ENCODE results near the gene PAWR. TPM values are rescaled to one million over a fixed set of nuclear protein-coding genes. Genes with fewer than 3 reads are reported as not detected.
A peak's percentile ranks its signal among the peaks of the same experiment; 100 is the strongest.
"Not testable (repeated sequence)": the region's sequence is repeated elsewhere in the genome, so short reads cannot be mapped to it uniquely, and the experiment has no call there.

The PAWR gene
- total RNA-seq, 4 donors from 2014 or later, result 44.3 to 67.3 (median 48.5) TPM

GRCh38 chr12:79687711-79688260, 3.0 kb downstream of the PAWR start:
- peak overlapping the region in 3 of 4 donors; percentile 76 to 96 (median 93) for H3K4me3 ChIP-seq
- no peak for DNase-seq
- TF ChIP-seq, protein P1, sequence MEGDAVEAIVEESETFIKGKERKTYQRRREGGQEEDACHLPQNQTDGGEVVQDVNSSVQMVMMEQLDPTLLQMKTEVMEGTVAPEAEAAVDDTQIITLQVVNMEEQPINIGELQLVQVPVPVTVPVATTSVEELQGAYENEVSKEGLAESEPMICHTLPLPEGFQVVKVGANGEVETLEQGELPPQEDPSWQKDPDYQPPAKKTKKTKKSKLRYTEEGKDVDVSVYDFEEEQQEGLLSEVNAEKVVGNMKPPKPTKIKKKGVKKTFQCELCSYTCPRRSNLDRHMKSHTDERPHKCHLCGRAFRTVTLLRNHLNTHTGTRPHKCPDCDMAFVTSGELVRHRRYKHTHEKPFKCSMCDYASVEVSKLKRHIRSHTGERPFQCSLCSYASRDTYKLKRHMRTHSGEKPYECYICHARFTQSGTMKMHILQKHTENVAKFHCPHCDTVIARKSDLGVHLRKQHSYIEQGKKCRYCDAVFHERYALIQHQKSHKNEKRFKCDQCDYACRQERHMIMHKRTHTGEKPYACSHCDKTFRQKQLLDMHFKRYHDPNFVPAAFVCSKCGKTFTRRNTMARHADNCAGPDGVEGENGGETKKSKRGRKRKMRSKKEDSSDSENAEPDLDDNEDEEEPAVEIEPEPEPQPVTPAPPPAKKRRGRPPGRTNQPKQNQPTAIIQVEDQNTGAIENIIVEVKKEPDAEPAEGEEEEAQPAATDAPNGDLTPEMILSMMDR (IDR thresholded peaks at IDR 0.05), result no peak
- TF ChIP-seq POLR2A (IDR thresholded peaks at IDR 0.05), result no peak
- no peaks in the 10 kb centered on the region for H3K9me3 ChIP-seq
- H3K4me1 ChIP-seq, result peaks cover 5 to 84% (median 8%) of the 10 kb centered on the region in 3 donors
- H3K27ac ChIP-seq, result peak overlapping the region in 2 of 4 donors; percentile 96 to 97
- intact Hi-C loops (cut with DNase I), result no loop called here
- H3K36me3 ChIP-seq, result no peaks in the 10 kb centered on the region
- WGBS, 2 donors, result 22 to 31% methylated on average over 3 of the region's 3 CpGs
- peaks cover 0 to 17% (median 0%) of the 10 kb centered on the region in 4 donors for H3K27me3 ChIP-seq

DNA sequence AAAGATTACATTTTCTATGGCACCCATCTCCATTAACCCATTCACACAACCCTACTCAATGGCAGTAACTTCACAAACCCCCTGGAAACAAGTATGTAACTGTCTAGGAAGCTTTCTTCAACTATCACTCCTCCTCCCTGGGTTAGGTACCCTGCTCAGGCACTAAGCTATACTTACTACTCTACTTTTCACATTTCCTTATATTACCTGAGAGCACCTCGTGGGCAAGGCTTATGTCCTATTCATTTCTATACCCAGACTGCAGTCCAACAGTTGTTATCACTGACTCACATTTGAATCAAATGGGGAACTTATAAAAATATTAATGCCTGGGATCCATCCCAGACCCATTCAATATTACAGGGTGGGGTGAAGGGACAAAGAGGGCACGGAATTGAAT, 4.6 kb downstream of the PAWR start:
- H3K36me3 ChIP-seq, result no peaks in the 10 kb centered on the region
- H3K27me3 ChIP-seq, result peaks cover 0 to 17% (median 0%) of the 10 kb centered on the region in 4 donors
- peak overlapping the region in 1 of 4 donors; percentile 26 for H3K27ac ChIP-seq
- DNase-seq, result no peak
- H3K4me3 ChIP-seq, result peak overlapping the region in 1 of 4 donors; percentile 76
- no peaks in the 10 kb centered on the region for H3K9me3 ChIP-seq
- TF ChIP-seq, protein P1 (IDR thresholded peaks at IDR 0.05), result no peak
- no peak for TF ChIP-seq POLR2A (IDR thresholded peaks at IDR 0.05)
- 14 to 18% methylated on average over 2 of the region's 2 CpGs for WGBS, 2 donors
- intact Hi-C loops (cut with DNase I), result no loop called here
- H3K4me1 ChIP-seq, result peaks cover 0 to 82% (median 3%) of the 10 kb centered on the region in 3 donors

- intact Hi-C loops (cut with DNase I), result no loop called here
Observed at GRCh38 chr12:79685068-79685467, 5.7 kb downstream of the PAWR start.

GRCh38 chr12:79684338-79684737, 6.4 kb downstream of the PAWR start:
- H3K9me3 ChIP-seq; DNase-seq; intact Hi-C loops (cut with DNase I); H3K36me3 ChIP-seq; H3K27ac ChIP-seq; H3K27me3 ChIP-seq; H3K4me3 ChIP-seq: not testable (repeated sequence)
- H3K4me1 ChIP-seq, result peaks cover 0 to 88% (median 3%) of the 10 kb centered on the region in 3 donors
- WGBS, 2 donors, result 86 to 92% methylated on average over 5 of the region's 5 CpGs

More at GRCh38 chr12:79685068-79685467, 5.7 kb downstream of the PAWR start:
- 0 to 6% methylated on average over 1 of the region's 1 CpG for WGBS, 2 donors
- TF ChIP-seq, protein P1 (IDR thresholded peaks at IDR 0.05), result no peak
- TF ChIP-seq POLR2A (IDR thresholded peaks at IDR 0.05), result no peak
- peaks cover 0 to 90% (median 3%) of the 10 kb centered on the region in 3 donors for H3K4me1 ChIP-seq
- peak overlapping the region in 2 of 4 donors; percentile 26 to 42 for H3K27ac ChIP-seq
- H3K4me3 ChIP-seq, result no peak overlapping the region
- no peak for DNase-seq
- peaks cover 0 to 7% (median 0%) of the 10 kb centered on the region in 4 donors for H3K27me3 ChIP-seq
- H3K9me3 ChIP-seq, result no peaks in the 10 kb centered on the region
- no peaks in the 10 kb centered on the region for H3K36me3 ChIP-seq

DNA sequence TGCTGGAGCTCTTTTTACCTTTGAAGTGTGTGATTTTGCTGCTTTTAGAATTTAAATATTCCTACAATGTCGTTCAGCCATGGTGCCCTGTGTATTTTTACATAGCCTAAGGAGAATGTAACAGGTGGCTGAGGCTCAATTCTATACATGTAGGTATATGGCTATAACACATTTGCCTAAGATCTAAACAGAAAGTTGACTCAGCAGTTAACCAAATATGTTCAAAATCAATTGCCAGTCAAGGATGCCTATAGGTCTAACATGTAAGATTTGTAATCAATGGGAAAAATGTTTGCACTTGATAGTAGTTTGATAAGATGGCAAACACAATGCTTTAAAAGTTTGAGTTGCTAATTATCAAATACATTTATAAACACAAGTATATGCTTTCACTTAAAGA, 8.2 kb downstream of the PAWR start:
- Histone ChIP-seq H3K4me1 (peaks cover 5 to 88% (median 8%) of the 10 kb centered on the region in 3 donors), H3K4me3 (no peak overlapping the region), H3K9me3 (no peaks in the 10 kb centered on the region), H3K27ac (no peak overlapping the region), H3K36me3 (no peaks in the 10 kb centered on the region), H3K27me3 (no peaks in the 10 kb centered on the region)
- TF ChIP-seq, protein P1 (IDR thresholded peaks at IDR 0.05), result no peak
- TF ChIP-seq POLR2A (IDR thresholded peaks at IDR 0.05), result no peak
- 37 to 53% methylated on average over 1 of the region's 1 CpG for WGBS, 2 donors
- intact Hi-C loops (cut with DNase I), result no loop called here
- DNase-seq, result no peak
